SK-N-MC (cell line): ENCODE data around the gene PI16.

ENCODE experiments used
- EZH2 ChIP-seq: fragments of 200-600 bp; sonication (generic); IDR thresholded peaks from one replicate; pipeline ENCODE4 v1.6.1; 2017; ENCODE audit warnings: antibody characterized with exemption
- POLR2AphosphoS5 ChIP-seq: IDR thresholded peaks from 2 replicates; pipeline ENCODE4 v1.6.1; 2012; ENCODE audit warnings: mild to moderate bottlenecking, low read depth, low read length, borderline replicate concordance

- no peak for TF ChIP-seq EZH2
- TF ChIP-seq POLR2AphosphoS5 = no peak
These were observed 16.6 kb downstream of the PI16 start for GRCh38 chr6:36970892-36971842.
